Spinal cord (tissue), 10 donors: ENCODE measurements around the gene NFATC2IP. TPM values are rescaled to one million over a fixed set of nuclear protein-coding genes. Genes with fewer than 3 reads are reported as not detected.

Experiments
- DNase-seq, 6 donors: peaks; one replicate each; pipeline versions ENCODE4 v3.0.0 to v3.0.0-alpha.2; 2013 to 2015; ENCODE audit warnings: low spot score in 6 of 6, low read depth in 4 of 6
- H3K27ac ChIP-seq: one replicate; pipeline ENCODE4 v1.5.1; 2013; ENCODE audit warnings: low read depth, low read length, control low read depth
- H3K27me3 ChIP-seq: one replicate; pipeline ENCODE4 v1.6.1; 2013; ENCODE audit warnings: low read length; ENCODE audit not compliant: control insufficient read depth, insufficient read depth
- H3K36me3 ChIP-seq: one replicate; pipeline ENCODE4 v1.6.1; 2013; ENCODE audit warnings: low read length; ENCODE audit not compliant: control insufficient read depth, insufficient read depth
- H3K4me1 ChIP-seq: one replicate; pipeline ENCODE4 v1.6.1; 2013; ENCODE audit warnings: low read length; ENCODE audit not compliant: control insufficient read depth, insufficient read depth
- H3K4me3 ChIP-seq: one replicate; pipeline ENCODE4 v1.5.1; 2013; ENCODE audit warnings: low read depth, low read length, control low read depth
- H3K9me3 ChIP-seq: one replicate; pipeline ENCODE4 v1.6.1; 2013; ENCODE audit warnings: low read length; ENCODE audit not compliant: control insufficient read depth, insufficient read depth
- WGBS: methylation state at CpG from one replicate; pipeline ENCODE4 v1.1.5; 2013; ENCODE audit warnings: missing lambda C conversion rate; ENCODE audit not compliant: insufficient coverage; 5-methylcytosine and 5-hydroxymethylcytosine counted together
- long read RNA-seq, 4 donors: transcript quantifications; one replicate each; lab custom pipeline, GENCODE V29; 2026
- polyA plus RNA-seq, 2 donors: library from polyadenylated mRNA; unstranded; fragments of 120-200 nt; gene quantifications; one replicate each; pipeline ENCODE4 v1.2.1, GENCODE V29; 2013; ENCODE audit not compliant: insufficient read length in 2 of 2
- total RNA-seq, 2 donors: library from RNA; depleted of rRNA in 1 of 2; stranded (reverse); fragments of 120-200 nt in 1 of 2; fragments of >200 nt in 1 of 2; gene quantifications; one replicate each; pipeline versions ENCODE4 v1.2.3 to v1.2.4, GENCODE V29; 2013 to 2014
- donor health status: healthy.

Gene NFATC2IP
- total RNA-seq = 10 to 100 TPM; 26.3 to 26.8 TPM
- 10 to 100 TPM; 37.2 to 70.8 TPM for polyA plus RNA-seq
- long read RNA-seq, donor 1, full-length matches to known transcripts = 10 of 10 reads
- long read RNA-seq, donor 1, partial matches to known transcripts = 0 of 10 reads
- long read RNA-seq, donor 1, other reads (novel, unspliced or antisense) = 0 of 10 reads
- long read RNA-seq, donor 2, full-length matches to known transcripts = 3 of 16 reads
- long read RNA-seq, donor 2, partial matches to known transcripts = 13 of 16 reads
- long read RNA-seq, donor 2, other reads (novel, unspliced or antisense) = 0 of 16 reads
- long read RNA-seq, donor 3, full-length matches to known transcripts = 4 of 4 reads
- long read RNA-seq, donor 3, partial matches to known transcripts = 0 of 4 reads
- long read RNA-seq, donor 3, other reads (novel, unspliced or antisense) = 0 of 4 reads
- long read RNA-seq, donor 4, full-length matches to known transcripts = 11 of 19 reads
- long read RNA-seq, donor 4, partial matches to known transcripts = 8 of 19 reads
- long read RNA-seq, donor 4, other reads (novel, unspliced or antisense) = 0 of 19 reads

DNA sequence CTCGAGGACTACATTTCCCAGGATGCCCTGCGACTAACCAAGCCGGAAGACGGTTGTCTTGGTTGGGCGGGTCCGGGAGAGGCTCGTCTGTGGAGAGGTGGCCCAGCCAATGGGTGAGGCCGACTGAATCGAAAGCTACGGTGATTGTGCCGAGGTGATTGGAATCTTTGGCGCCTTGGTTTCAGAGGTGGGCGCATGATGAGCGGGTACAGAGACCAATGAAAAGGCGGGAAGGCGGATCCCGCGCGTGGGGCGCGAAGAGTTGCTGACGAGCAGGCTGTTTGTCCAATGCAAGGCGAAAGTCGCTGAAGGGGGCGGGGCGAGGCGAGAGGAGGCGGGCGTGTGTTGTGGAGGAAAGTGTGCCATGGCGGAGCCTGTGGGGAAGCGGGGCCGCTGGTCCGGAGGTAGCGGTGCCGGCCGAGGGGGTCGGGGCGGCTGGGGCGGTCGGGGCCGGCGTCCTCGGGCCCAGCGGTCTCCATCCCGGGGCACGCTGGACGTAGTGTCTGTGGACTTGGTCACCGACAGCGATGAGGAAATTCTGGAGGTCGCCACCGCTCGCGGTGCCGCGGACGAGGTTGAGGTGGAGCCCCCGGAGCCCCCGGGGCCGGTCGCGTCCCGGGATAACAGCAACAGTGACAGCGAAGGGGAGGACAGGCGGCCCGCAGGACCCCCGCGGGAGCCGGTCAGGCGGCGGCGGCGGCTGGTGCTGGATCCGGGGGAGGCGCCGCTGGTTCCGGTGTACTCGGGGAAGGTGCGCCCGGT, at the start of gene NFATC2IP:
NFATC2IP (plus strand) TSS at position 290 of the 762 bp plus-strand sequence; CDS start at position 365, 75 bp downstream.
- H3K27ac ChIP-seq = peak within 1 kb of the TSS; percentile 73
- H3K4me3 ChIP-seq = peak within 1 kb of the TSS; percentile 55
- peaks cover 24% of the 10 kb centered on the region for H3K36me3 ChIP-seq
- H3K4me1 ChIP-seq = peaks cover 16% of the 10 kb centered on the region
- no peaks in the 10 kb centered on the region for H3K9me3 ChIP-seq
- peak; percentile 98 to 100 (median 100) for DNase-seq
- WGBS = under 1% methylated on average over 79 of the region's 79 CpGs
- no peaks in the 10 kb centered on the region for H3K27me3 ChIP-seq

- no peaks in the 10 kb centered on the region for H3K27me3 ChIP-seq
These were observed 48.9 kb upstream of the NFATC2IP start for GRCh38 chr16:28901862-28902261.

GRCh38 chr16:28902909-28903308, 47.8 kb upstream of the NFATC2IP start:
- no peaks in the 10 kb centered on the region for H3K27me3 ChIP-seq
- no peak for DNase-seq
- peaks cover 54% of the 10 kb centered on the region for H3K36me3 ChIP-seq
- no peaks in the 10 kb centered on the region for H3K9me3 ChIP-seq
- H3K4me1 ChIP-seq = no peaks in the 10 kb centered on the region
- no peak overlapping the region for H3K4me3 ChIP-seq
- no peak overlapping the region for H3K27ac ChIP-seq
- 71% methylated on average over 2 of the region's 11 CpGs for WGBS

More at GRCh38 chr16:28901862-28902261, 48.9 kb upstream of the NFATC2IP start:
- WGBS = 96% methylated on average over 6 of the region's 15 CpGs
- Histone ChIP-seq H3K27ac (no peak overlapping the region), H3K4me3 (no peak overlapping the region), H3K9me3 (no peaks in the 10 kb centered on the region), H3K36me3 (peaks cover 54% of the 10 kb centered on the region), H3K4me1 (no peaks in the 10 kb centered on the region)
- no peak for DNase-seq

DNA sequence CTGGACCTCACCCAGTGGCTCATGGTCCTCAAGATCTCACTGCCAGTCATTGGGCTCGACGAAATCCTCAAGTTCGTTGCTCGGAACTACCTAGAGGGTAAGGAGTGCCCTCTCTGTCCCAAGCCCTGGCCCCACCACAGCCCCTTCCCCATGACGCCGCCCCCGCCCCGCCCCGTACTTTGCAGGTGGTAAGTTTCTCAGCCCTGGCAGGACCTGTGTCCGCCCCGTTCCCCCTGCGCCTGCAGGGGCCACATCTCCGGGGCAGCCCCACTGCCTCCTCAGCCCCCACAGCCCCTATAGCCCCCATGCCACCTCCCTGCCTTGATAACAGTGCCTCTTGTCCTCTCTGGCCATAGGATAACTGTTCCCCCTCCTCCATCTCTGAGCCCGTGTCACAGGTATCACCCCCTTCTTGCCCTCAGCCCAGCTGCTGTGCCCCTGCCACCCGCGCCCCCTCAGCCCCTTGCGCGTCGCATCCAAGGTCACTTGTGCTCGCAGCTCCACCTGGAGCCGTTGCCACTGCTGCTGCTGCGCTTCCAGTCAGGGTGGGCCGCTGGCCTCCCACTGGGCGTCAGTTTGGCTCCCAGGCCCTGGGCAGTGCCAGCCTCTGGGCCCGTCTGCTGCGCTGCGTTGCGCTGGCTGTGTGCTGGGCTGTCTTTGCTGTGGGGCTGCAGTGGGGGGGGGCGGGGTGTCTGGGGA, 47.2 kb upstream of the NFATC2IP start:
- Histone ChIP-seq H3K4me1 (no peaks in the 10 kb centered on the region), H3K27me3 (no peaks in the 10 kb centered on the region), H3K4me3 (no peak overlapping the region), H3K36me3 (peaks cover 56% of the 10 kb centered on the region), H3K27ac (no peak overlapping the region), H3K9me3 (no peaks in the 10 kb centered on the region)
- DNase-seq = no peak
- WGBS = 87% methylated on average over 27 of the region's 29 CpGs

- whole genome bisulfite sequencing = 75% methylated on average over 14 of the region's 14 CpGs
- H3K27ac ChIP-seq = no peak overlapping the region
- no peaks in the 10 kb centered on the region for H3K9me3 ChIP-seq
- no peaks in the 10 kb centered on the region for H3K4me1 ChIP-seq
- no peak overlapping the region for H3K4me3 ChIP-seq
- peaks cover 58% of the 10 kb centered on the region for H3K36me3 ChIP-seq
- no peaks in the 10 kb centered on the region for H3K27me3 ChIP-seq
- no peak for DNase-seq
These were observed 46.4 kb upstream of the NFATC2IP start for GRCh38 chr16:28904363-28904762.

DNA sequence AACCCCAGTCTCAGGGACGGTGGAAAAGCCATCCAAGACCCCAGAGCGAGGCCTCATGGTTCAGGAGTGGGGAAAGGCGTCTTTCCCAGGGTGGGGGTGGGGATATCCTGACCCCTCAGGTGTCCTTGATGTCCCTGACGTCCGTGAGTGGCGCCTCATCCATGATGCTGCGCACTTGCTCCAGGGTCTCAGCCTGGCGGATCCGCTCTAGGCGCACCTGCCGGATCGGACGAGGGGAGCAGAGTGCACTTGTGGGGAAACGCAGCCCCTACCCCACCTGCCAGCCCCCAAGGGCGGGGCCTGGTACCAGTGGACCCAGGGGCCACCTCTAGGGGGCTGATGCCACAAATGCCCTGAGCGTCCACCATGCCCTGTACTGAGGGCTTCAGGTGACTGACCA, 45.9 kb upstream of the NFATC2IP start:
- DNase-seq = no peak
- H3K9me3 ChIP-seq = no peaks in the 10 kb centered on the region
- H3K4me3 ChIP-seq = no peak overlapping the region
- H3K4me1 ChIP-seq = no peaks in the 10 kb centered on the region
- H3K27me3 ChIP-seq = no peaks in the 10 kb centered on the region
- H3K36me3 ChIP-seq = peaks cover 58% of the 10 kb centered on the region
- WGBS = 90% methylated on average over 14 of the region's 16 CpGs
- H3K27ac ChIP-seq = no peak overlapping the region

GRCh38 chr16:28905229-28905754, 45.4 kb upstream of the NFATC2IP start:
- Histone ChIP-seq H3K4me1 (no peaks in the 10 kb centered on the region), H3K27me3 (no peaks in the 10 kb centered on the region), H3K27ac (no peak overlapping the region), H3K36me3 (peaks cover 61% of the 10 kb centered on the region), H3K9me3 (no peaks in the 10 kb centered on the region), H3K4me3 (no peak overlapping the region)
- WGBS = 83% methylated on average over 6 of the region's 9 CpGs
- DNase-seq = no peak

- no peak overlapping the region for H3K4me3 ChIP-seq
- peaks cover 62% of the 10 kb centered on the region for H3K36me3 ChIP-seq
- WGBS = 55% methylated on average over 20 of the region's 24 CpGs
- H3K27me3 ChIP-seq = no peaks in the 10 kb centered on the region
- no peak for DNase-seq
- no peaks in the 10 kb centered on the region for H3K9me3 ChIP-seq
- H3K27ac ChIP-seq = no peak overlapping the region
- H3K4me1 ChIP-seq = no peaks in the 10 kb centered on the region
These were observed 44.9 kb upstream of the NFATC2IP start for GRCh38 chr16:28905800-28906372.
